Osteocyte (in vitro differentiated cells): ENCODE results near the gene SGMS2. TPM values are rescaled to one million over a fixed set of nuclear protein-coding genes. Genes with fewer than 3 reads are reported as not detected.
"Not testable (repeated sequence)": the region's sequence is repeated elsewhere in the genome, so short reads cannot be mapped to it uniquely, and the experiment has no call there.

Experiments used
- DNase-seq: peaks from one replicate; pipeline ENCODE4 v3.0.0; 2021; ENCODE audit warnings: mixed read lengths; ENCODE audit not compliant: unreplicated experiment; ENCODE audit errors: extremely low spot score
- H3K27ac Mint-ChIP-seq: one replicate; pipeline ENCODE4 v1.8.0; 2021; ENCODE audit warnings: mild to moderate bottlenecking, mixed read lengths; ENCODE audit not compliant: unreplicated experiment
- H3K27me3 Mint-ChIP-seq: one replicate; pipeline ENCODE4 v1.8.0; 2021; ENCODE audit warnings: mixed read lengths; ENCODE audit not compliant: unreplicated experiment
- H3K36me3 Mint-ChIP-seq: one replicate; pipeline ENCODE4 v1.8.0; 2021; ENCODE audit warnings: mixed read lengths; ENCODE audit not compliant: unreplicated experiment
- H3K4me1 Mint-ChIP-seq: one replicate; pipeline ENCODE4 v1.8.0; 2021; ENCODE audit warnings: mixed read lengths; ENCODE audit not compliant: unreplicated experiment
- H3K4me3 Mint-ChIP-seq: one replicate; pipeline ENCODE4 v1.8.0; 2021; ENCODE audit warnings: mild to moderate bottlenecking, moderate library complexity, mixed read lengths; ENCODE audit not compliant: unreplicated experiment
- H3K9me3 Mint-ChIP-seq: one replicate; pipeline ENCODE4 v1.8.0; 2021; ENCODE audit warnings: mixed read lengths; ENCODE audit not compliant: unreplicated experiment
- total RNA-seq: library from RNA; stranded (reverse); gene quantifications from 2 replicates; pipeline ENCODE4 v1.2.1, GENCODE V29; 2021
- TF ChIP-seq, protein P1 (sequence below): fragments of 200-600 bp; sonication (generic); IDR thresholded peaks from 2 replicates; pipeline ENCODE4 v1.5.0; 2021; ENCODE audit warnings: antibody characterized with exemption, mild to moderate bottlenecking, moderate library complexity

Gene SGMS2
- total RNA-seq, 1 donor from 2014 or later, result 15.6 TPM

- no peak overlapping the region for H3K4me3 Mint-ChIP-seq
- H3K27me3 Mint-ChIP-seq, result no peaks in the 10 kb centered on the region
- H3K9me3 Mint-ChIP-seq, result no peaks in the 10 kb centered on the region
- H3K27ac Mint-ChIP-seq, result no peak overlapping the region
- TF ChIP-seq, protein P1, sequence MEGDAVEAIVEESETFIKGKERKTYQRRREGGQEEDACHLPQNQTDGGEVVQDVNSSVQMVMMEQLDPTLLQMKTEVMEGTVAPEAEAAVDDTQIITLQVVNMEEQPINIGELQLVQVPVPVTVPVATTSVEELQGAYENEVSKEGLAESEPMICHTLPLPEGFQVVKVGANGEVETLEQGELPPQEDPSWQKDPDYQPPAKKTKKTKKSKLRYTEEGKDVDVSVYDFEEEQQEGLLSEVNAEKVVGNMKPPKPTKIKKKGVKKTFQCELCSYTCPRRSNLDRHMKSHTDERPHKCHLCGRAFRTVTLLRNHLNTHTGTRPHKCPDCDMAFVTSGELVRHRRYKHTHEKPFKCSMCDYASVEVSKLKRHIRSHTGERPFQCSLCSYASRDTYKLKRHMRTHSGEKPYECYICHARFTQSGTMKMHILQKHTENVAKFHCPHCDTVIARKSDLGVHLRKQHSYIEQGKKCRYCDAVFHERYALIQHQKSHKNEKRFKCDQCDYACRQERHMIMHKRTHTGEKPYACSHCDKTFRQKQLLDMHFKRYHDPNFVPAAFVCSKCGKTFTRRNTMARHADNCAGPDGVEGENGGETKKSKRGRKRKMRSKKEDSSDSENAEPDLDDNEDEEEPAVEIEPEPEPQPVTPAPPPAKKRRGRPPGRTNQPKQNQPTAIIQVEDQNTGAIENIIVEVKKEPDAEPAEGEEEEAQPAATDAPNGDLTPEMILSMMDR, result no peak
- DNase-seq, result no peak
- peaks cover 2% of the 10 kb centered on the region for H3K36me3 Mint-ChIP-seq
- peaks cover 27% of the 10 kb centered on the region for H3K4me1 Mint-ChIP-seq
Measured at GRCh38 chr4:107897823-107898222, 73.1 kb downstream of the SGMS2 start.

DNA sequence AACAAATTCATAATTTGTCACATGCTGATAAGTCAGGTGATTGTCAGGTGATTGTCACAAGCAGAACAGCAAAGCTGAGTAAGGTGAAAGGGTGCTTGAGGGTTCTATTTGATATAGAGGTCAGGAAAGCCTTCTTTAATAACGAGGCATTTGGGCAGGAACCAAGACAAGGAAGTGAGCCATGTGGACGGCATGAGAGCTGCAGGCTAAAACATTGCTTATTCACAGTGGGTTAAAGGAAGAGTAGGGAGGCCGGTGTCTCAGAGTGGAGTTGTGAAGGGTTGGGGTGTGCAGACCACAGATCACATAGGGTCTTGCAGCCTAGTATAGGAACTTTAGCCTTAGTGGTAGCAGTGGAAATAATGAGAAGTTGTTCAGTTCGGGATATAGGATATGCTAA is 75.3 kb downstream of the SGMS2 start:
- H3K4me1 Mint-ChIP-seq, result peaks cover 21% of the 10 kb centered on the region
- TF ChIP-seq, protein P1, result no peak
- H3K27ac Mint-ChIP-seq, result no peak overlapping the region
- no peak overlapping the region for H3K4me3 Mint-ChIP-seq
- peaks cover 4% of the 10 kb centered on the region for H3K36me3 Mint-ChIP-seq
- no peaks in the 10 kb centered on the region for H3K27me3 Mint-ChIP-seq
- H3K9me3 Mint-ChIP-seq, result no peaks in the 10 kb centered on the region
- DNase-seq, result no peak

DNA sequence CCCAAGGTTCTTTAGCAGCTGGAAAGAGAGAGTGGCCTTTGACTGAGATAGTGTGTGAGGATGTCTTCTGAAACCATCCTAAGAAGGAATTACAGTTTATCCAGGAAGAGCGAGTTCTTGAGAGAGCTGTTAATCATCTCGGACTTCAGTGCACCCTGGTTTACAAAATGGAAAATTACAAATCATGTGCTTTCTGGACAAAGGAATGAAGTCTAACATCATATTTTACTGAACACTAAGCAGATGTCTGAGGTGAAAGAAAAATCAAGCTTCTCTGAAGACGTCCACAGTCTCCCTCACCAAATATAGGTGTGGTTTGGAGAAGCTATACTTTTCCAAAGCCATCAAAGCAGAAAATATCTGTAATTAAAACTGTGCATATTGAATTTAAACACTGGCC is 75.8 kb downstream of the SGMS2 start:
- TF ChIP-seq, protein P1, result no peak
- H3K4me3 Mint-ChIP-seq, result no peak overlapping the region
- peaks cover 17% of the 10 kb centered on the region for H3K4me1 Mint-ChIP-seq
- no peaks in the 10 kb centered on the region for H3K27me3 Mint-ChIP-seq
- H3K9me3 Mint-ChIP-seq, result no peaks in the 10 kb centered on the region
- H3K27ac Mint-ChIP-seq, result no peak overlapping the region
- no peak for DNase-seq
- peaks cover 4% of the 10 kb centered on the region for H3K36me3 Mint-ChIP-seq

DNA sequence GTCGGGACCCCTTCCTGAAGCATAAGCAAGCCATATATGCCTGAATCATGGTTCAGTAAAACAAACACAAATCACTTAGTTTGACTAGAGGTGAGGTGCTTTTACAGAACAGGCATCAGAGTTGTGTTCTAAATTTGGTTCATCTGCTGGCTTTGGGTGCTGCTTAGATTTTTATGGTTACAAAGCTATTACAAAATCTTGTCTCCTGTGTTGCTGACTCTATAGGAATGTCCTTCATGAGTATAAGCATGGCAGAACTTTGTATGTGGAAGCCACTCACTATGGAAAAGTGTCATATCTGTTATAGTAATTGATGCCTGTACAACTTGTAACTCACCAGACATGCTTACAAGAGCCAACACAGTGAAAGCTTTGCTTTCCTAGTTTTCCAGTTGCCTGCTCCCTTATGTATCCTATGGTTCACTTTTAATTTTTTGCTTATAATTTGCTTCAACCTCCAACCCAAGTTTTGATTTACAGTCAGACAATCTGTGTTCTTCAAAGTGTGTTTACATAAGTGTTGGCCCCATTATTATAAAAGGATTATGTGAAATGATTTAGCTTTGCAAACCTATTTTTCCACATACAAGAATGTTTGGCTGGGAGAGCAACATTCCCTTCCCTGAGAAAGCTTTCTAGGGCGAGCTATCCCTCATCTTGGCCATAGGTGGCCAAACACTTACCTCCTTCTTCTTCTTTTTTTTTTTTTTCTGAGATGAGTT is 76.6 kb downstream of the SGMS2 start:
- peaks cover 8% of the 10 kb centered on the region for H3K4me1 Mint-ChIP-seq

DNA sequence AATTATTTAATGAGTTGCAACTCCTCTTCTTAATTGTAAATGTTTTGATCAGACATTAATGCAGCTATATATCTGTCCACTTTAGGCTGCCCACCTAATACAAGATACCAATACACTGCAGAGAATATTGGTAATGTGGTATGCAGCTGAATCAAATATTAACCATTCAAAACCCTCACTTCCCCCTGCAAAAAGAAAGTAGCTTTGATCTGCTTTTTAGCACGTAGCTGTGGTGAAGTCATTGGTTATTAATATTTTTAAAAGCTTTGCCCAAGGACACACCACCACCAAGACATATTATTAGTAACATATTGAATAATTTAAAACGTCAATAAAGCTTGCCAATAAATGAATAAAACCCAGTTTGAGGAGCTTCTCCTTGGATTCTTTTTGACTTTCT is 78.0 kb downstream of the SGMS2 start:
- Mint-ChIP-seq H3K4me1 (no peaks in the 10 kb centered on the region), H3K36me3 (peaks cover 4% of the 10 kb centered on the region)

More for the DNA sequence above, 76.6 kb downstream of the SGMS2 start:
- Mint-ChIP-seq H3K27ac (no peak overlapping the region), H3K27me3 (no peaks in the 10 kb centered on the region), H3K36me3 (peaks cover 4% of the 10 kb centered on the region), H3K4me3 (no peak overlapping the region), H3K9me3 (no peaks in the 10 kb centered on the region)
- no peak for DNase-seq
- TF ChIP-seq, protein P1, result no peak

DNA sequence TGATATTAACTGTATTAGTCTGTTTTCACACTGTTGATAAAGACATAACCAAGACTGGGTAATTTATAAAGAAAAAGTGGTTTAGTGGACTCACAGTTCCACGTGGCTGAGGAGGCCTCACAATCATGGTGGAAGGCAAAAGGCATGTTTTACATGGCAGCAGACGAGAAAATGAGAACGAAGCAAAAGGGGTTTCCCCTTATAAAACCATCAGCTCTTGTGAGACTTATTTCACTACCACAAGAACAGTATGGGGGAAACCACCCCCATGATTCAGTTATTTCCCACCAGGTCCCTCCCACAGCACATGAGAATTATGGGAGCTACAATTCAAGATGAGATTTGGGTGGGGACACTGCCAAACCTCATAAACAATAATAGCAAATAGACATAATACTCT is 80.3 kb downstream of the SGMS2 start:
- not testable (repeated sequence) for H3K4me3 Mint-ChIP-seq, H3K4me1 Mint-ChIP-seq, DNase-seq, H3K27ac Mint-ChIP-seq, H3K9me3 Mint-ChIP-seq, H3K27me3 Mint-ChIP-seq
- H3K36me3 Mint-ChIP-seq, result peaks cover 10% of the 10 kb centered on the region

More for the DNA sequence above, 78.0 kb downstream of the SGMS2 start:
- H3K27ac Mint-ChIP-seq, result no peak overlapping the region
- H3K9me3 Mint-ChIP-seq, result no peaks in the 10 kb centered on the region
- TF ChIP-seq, protein P1, result no peak
- no peaks in the 10 kb centered on the region for H3K27me3 Mint-ChIP-seq
- no peak for DNase-seq
- H3K4me3 Mint-ChIP-seq, result no peak overlapping the region
